ENCODE data around the gene TMEM167B.

The TMEM167B gene

DNA sequence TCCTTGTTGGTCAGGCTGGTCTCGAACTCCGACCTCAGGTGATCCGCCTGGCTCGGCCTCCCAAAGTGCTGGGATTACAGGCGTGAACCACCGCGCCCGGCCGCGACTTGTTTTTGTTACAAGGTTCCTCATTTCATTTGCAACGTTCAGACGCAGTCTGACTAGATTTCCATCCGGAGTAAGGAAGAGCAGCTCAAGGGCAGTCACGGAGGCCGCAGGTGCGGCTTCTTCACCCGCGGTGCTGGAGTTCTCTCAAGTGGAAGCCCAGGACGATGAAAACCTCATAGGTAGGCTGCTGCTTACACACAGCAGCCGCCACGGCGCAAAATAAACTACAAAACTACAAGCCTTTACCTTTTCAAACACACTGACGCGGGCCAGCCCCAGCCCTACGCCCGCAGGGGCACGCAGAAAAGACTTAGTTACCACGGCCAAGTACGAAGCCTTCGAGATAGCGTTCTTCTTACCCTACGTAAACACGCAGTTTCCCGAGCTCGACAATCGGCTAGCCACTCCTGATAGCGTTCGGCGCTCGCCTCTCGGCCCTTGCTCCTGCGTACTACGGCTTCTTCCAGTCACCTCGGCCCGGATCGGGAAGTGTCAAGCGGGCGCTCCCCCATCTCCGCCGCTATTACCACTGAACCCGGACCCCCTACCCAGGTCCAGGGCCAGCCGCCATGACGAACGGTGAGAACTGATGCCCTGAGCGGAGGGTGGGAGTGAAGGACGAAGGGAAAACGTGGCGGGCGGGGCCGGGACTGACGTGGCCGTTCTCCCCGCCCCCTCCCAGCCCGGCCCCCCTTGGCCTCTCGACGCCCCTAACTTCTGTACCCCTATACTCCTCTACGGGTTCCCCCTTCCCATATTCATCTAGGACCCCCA lies at the start of gene TMEM167B:
Gene TMEM167B, plus strand, starts transcription at position 569 of the 882 bp plus-strand sequence. Its CDS starts 109 bp downstream, at position 678.
- DNase-seq (ENCODE audit: low read depth, low spot score) = peak; percentile 91
- TF ChIP-seq YY1 (IDR thresholded peaks at IDR 0.05; ENCODE audit: insufficient read depth, insufficient read length) (no peak), ZNF274 (IDR thresholded peaks at IDR 0.05; ENCODE audit: low read depth, low read length) (no peak), SUZ12 (IDR thresholded peaks at IDR 0.05; ENCODE audit: extremely low read depth, insufficient read depth, insufficient read length) (no peak)
- Histone ChIP-seq H3K36me3 (ENCODE audit: insufficient read depth, insufficient read length, low read length) (peaks cover 18% of the 10 kb centered on the region), H3K9me3 (ENCODE audit: insufficient read depth, low read length) (no peaks in the 10 kb centered on the region), H3K4me1 (ENCODE audit: insufficient read depth, insufficient read length) (no peaks in the 10 kb centered on the region), H3K4me3 (ENCODE audit: insufficient read length, low read depth) (peak within 1 kb of the TSS; percentile 77), H3K9ac (ENCODE audit: insufficient read length, low read depth) (peak within 1 kb of the TSS; percentile 82), H3K27me3 (ENCODE audit: insufficient read depth, insufficient read length) (no peaks in the 10 kb centered on the region)

DNA sequence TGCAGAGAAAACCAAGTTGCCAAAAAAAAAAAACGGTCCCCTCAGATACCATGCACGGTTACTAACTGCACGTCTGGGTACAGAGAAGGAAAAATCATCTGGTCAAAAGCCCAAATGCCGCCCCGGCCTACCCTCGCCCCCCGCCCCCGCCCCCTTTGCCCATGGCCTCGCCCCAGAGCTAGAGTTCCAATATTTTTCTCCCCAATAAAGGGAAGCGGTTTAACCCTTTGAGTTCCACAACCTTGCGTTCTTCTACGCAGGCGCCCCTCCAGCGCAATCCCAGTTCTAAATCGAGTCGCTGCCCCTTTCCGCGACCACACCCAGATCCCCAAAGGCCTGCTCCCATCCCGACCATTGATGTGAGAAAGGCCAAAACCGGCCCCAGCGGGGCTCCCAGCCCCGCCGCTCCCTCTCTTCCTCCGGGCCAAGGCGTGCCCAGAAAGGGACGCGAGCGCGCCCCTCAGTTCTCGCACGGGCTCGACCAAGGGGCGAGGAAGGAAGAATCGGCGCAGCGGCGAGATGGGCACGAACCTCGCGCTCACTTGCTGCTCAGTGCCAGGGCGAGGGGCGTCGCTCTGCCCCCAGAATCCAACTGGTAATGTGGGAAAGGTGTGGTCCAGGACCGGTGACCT lies 49.5 kb upstream of the TMEM167B start:
- TF ChIP-seq ZNF274 (IDR thresholded peaks at IDR 0.05; ENCODE audit: low read depth, low read length) = no peak
- TF ChIP-seq YY1 (IDR thresholded peaks at IDR 0.05; ENCODE audit: insufficient read depth, insufficient read length) = no peak
- TF ChIP-seq SUZ12 (IDR thresholded peaks at IDR 0.05; ENCODE audit: extremely low read depth, insufficient read depth, insufficient read length) = no peak
- peak overlapping the region; percentile 89 for H3K9ac ChIP-seq (ENCODE audit: insufficient read length, low read depth)

DNA sequence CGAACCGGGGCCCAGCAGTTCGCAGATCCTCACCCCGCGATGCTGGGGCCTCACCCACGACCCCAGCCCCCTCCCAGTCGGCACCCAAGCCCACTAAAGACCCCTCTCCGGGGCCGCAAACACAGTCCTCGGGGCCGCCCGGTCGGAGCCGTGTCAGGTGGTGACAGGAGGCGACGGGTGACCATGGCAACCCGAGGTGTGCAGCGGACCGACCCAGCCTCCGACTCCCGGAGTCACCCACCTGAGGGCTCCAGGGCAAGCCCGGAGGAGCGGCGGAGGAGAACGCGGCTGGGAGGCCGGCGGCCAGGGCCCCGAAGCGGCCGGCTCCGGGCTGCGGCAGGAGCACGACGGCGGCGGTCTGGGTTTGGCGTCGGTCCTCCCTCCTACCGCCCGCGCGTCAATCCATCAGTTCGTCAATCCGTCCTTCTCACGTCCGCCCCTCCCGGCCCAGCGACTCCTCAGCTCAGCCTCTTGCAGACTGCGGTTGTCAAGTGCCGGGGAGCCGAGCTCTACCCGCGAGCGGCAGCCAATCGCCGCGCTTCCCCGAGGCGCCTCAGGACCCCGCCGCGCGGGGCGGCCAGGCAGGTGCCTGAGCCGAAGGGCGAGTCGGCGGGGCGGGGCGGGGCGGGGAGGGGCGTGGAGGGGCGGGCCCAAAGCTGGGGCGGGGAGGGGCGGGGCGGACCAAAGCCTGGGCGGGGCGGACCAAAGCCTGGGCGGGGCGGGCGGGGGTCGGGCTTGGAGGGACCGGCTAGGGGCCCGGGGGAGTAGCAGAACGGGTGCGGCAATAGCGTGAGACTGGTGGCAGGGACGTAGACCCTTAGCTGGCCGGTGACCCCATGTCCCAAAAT lies 48.7 kb upstream of the TMEM167B start, which contains the start of gene WDR47:
Gene WDR47, minus strand, starts transcription at position 482 of the 848 bp plus-strand sequence. CDS start 18,590 bp downstream, outside the sequence.
- Histone ChIP-seq H3K4me1 (ENCODE audit: insufficient read depth, insufficient read length) (no peaks in the 10 kb centered on the region), H3K36me3 (ENCODE audit: insufficient read depth, insufficient read length, low read length) (no peaks in the 10 kb centered on the region), H3K4me3 (ENCODE audit: insufficient read length, low read depth) (peak within 1 kb of the TSS; percentile 96), H3K9me3 (ENCODE audit: insufficient read depth, low read length) (no peaks in the 10 kb centered on the region), H3K27me3 (ENCODE audit: insufficient read depth, insufficient read length) (peaks cover 3% of the 10 kb centered on the region), H3K9ac (ENCODE audit: insufficient read length, low read depth) (peak within 1 kb of the TSS; percentile 89)
- TF ChIP-seq YY1 (IDR thresholded peaks at IDR 0.05; ENCODE audit: insufficient read depth, insufficient read length) (no peak), ZNF274 (IDR thresholded peaks at IDR 0.05; ENCODE audit: low read depth, low read length) (no peak), SUZ12 (IDR thresholded peaks at IDR 0.05; ENCODE audit: extremely low read depth, insufficient read depth, insufficient read length) (no peak)
- DNase-seq (ENCODE audit: low read depth, low spot score) = peak; percentile 97

More for the DNA sequence above, 49.5 kb upstream of the TMEM167B start:
- Histone ChIP-seq H3K4me3 (ENCODE audit: insufficient read length, low read depth) (peak overlapping the region; percentile 96), H3K9me3 (ENCODE audit: insufficient read depth, low read length) (no peaks in the 10 kb centered on the region), H3K36me3 (ENCODE audit: insufficient read depth, insufficient read length, low read length) (no peaks in the 10 kb centered on the region), H3K4me1 (ENCODE audit: insufficient read depth, insufficient read length) (no peaks in the 10 kb centered on the region), H3K27me3 (ENCODE audit: insufficient read depth, insufficient read length) (peaks cover 3% of the 10 kb centered on the region)
- no peak for DNase-seq (ENCODE audit: low read depth, low spot score)

DNA sequence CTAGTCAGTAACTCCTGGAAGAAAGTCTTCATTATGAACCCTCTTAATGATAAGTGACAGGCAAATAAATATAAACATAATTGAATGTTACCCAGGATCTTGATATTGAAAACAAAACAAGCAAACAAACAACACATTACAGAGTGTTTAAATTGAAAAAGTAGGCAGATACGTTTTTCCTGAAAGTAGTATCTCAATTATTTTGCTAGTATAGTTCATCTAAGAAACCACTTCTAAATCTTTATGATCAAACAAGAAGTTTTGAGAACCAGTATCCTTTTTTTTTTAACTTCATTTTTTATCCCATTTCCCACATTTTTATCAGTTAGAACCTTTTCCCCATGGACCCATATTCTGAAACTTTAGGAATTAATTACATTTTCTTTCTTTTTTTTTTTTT lies 45.0 kb upstream of the TMEM167B start:
- H3K27me3 ChIP-seq (ENCODE audit: insufficient read depth, insufficient read length) = peaks cover 3% of the 10 kb centered on the region
- no peak for DNase-seq (ENCODE audit: low read depth, low spot score)
- no peak overlapping the region for H3K4me3 ChIP-seq (ENCODE audit: insufficient read length, low read depth)
- TF ChIP-seq YY1 (IDR thresholded peaks at IDR 0.05; ENCODE audit: insufficient read depth, insufficient read length) (no peak), SUZ12 (IDR thresholded peaks at IDR 0.05; ENCODE audit: extremely low read depth, insufficient read depth, insufficient read length) (no peak), ZNF274 (IDR thresholded peaks at IDR 0.05; ENCODE audit: low read depth, low read length) (no peak)
- no peaks in the 10 kb centered on the region for H3K36me3 ChIP-seq (ENCODE audit: insufficient read depth, insufficient read length, low read length)
- no peak overlapping the region for H3K9ac ChIP-seq (ENCODE audit: insufficient read length, low read depth)
- H3K9me3 ChIP-seq (ENCODE audit: insufficient read depth, low read length) = no peaks in the 10 kb centered on the region
- H3K4me1 ChIP-seq (ENCODE audit: insufficient read depth, insufficient read length) = no peaks in the 10 kb centered on the region

DNA sequence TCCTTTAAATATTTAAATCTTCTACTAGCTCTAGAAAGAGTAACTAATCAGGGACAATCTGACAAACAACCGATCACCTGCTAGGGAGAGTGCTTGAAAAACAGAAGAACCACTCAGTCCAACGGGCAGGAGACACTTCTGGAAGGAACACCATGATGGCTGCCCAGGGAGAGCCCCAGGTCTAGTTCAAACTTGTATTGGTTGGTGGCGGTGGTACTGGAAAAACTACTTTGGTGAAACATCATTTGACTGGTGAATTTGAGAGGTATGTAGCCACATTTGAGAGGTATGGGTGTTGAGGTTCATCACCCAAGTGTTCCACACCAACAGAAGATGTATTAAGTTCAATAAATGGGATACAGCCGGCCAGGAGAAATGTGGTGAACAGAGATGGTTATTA lies 43.9 kb upstream of the TMEM167B start:
- Histone ChIP-seq H3K9ac (ENCODE audit: insufficient read length, low read depth) (no peak overlapping the region), H3K9me3 (ENCODE audit: insufficient read depth, low read length) (peaks cover under 1% of the 10 kb centered on the region; the same call in 1 of the 2 replicates), H3K27me3 (ENCODE audit: insufficient read depth, insufficient read length) (peaks cover 3% of the 10 kb centered on the region), H3K4me3 (ENCODE audit: insufficient read length, low read depth) (no peak overlapping the region), H3K4me1 (ENCODE audit: insufficient read depth, insufficient read length) (no peaks in the 10 kb centered on the region), H3K36me3 (ENCODE audit: insufficient read depth, insufficient read length, low read length) (no peaks in the 10 kb centered on the region)
- TF ChIP-seq SUZ12 (IDR thresholded peaks at IDR 0.05; ENCODE audit: extremely low read depth, insufficient read depth, insufficient read length) = no peak
- no peak for TF ChIP-seq ZNF274 (IDR thresholded peaks at IDR 0.05; ENCODE audit: low read depth, low read length)
- no peak for TF ChIP-seq YY1 (IDR thresholded peaks at IDR 0.05; ENCODE audit: insufficient read depth, insufficient read length)
- DNase-seq (ENCODE audit: low read depth, low spot score) = no peak

DNA sequence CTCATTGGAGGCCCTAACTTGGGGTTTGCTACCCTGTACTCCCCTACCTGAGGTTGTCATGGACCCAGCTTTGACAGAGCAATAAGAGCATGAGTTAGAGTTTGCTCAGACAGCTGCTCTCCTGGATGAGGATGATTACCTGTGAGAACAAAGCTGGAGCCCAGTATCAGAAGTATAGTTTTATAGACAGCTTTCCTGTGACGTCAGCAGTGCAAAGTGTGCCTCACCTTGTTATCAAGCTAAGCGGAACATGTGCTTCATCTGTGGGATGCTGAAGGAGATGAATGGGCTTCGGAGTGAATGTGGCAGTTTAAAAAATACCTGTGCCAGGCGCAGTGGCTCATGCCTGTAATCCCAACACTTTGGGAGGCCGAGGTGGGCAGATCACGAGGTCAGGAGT lies 43.2 kb upstream of the TMEM167B start:
- Histone ChIP-seq H3K4me1 (ENCODE audit: insufficient read depth, insufficient read length) (no peaks in the 10 kb centered on the region), H3K4me3 (ENCODE audit: insufficient read length, low read depth) (no peak overlapping the region), H3K9me3 (ENCODE audit: insufficient read depth, low read length) (peaks cover 7% of the 10 kb centered on the region), H3K9ac (ENCODE audit: insufficient read length, low read depth) (no peak overlapping the region), H3K27me3 (ENCODE audit: insufficient read depth, insufficient read length) (peaks cover 3% of the 10 kb centered on the region), H3K36me3 (ENCODE audit: insufficient read depth, insufficient read length, low read length) (no peaks in the 10 kb centered on the region)
- DNase-seq (ENCODE audit: low read depth, low spot score) = no peak
- TF ChIP-seq YY1 (IDR thresholded peaks at IDR 0.05; ENCODE audit: insufficient read depth, insufficient read length) (no peak), SUZ12 (IDR thresholded peaks at IDR 0.05; ENCODE audit: extremely low read depth, insufficient read depth, insufficient read length) (no peak), ZNF274 (IDR thresholded peaks at IDR 0.05; ENCODE audit: low read depth, low read length) (no peak)
